ENCODE data around the gene SLC4A4.

The SLC4A4 gene

GRCh38 chr4:71474731-71475130 lies 135.9 kb downstream of the SLC4A4 start:
- FAIRE-seq, result no peak

GRCh38 chr4:71476240-71476639 lies 137.4 kb downstream of the SLC4A4 start:
- no peak for FAIRE-seq

GRCh38 chr4:71486550-71487343 lies 147.9 kb downstream of the SLC4A4 start:
- no peak for FAIRE-seq

- no peak for FAIRE-seq
Observed at GRCh38 chr4:71487344-71487920, 148.6 kb downstream of the SLC4A4 start.

GRCh38 chr4:71494539-71494938 lies 155.7 kb downstream of the SLC4A4 start:
- FAIRE-seq, result no peak

GRCh38 chr4:71495454-71495853 lies 156.6 kb downstream of the SLC4A4 start:
- no peak for FAIRE-seq

- no peak for FAIRE-seq
Observed at GRCh38 chr4:71497078-71497477, 158.3 kb downstream of the SLC4A4 start.

GRCh38 chr4:71498002-71498401 lies 159.2 kb downstream of the SLC4A4 start:
- no peak for FAIRE-seq

GRCh38 chr4:71498625-71499024 lies 159.8 kb downstream of the SLC4A4 start:
- no peak for FAIRE-seq

GRCh38 chr4:71501992-71502391 lies 163.2 kb downstream of the SLC4A4 start:
- FAIRE-seq, result no peak

- FAIRE-seq, result no peak
Observed at GRCh38 chr4:71518283-71518989, 179.6 kb downstream of the SLC4A4 start.

- FAIRE-seq, result no peak
Observed at GRCh38 chr4:71520308-71520707, 181.5 kb downstream of the SLC4A4 start.

- FAIRE-seq, result no peak
Observed at GRCh38 chr4:71520850-71521249, 182.0 kb downstream of the SLC4A4 start.

- no peak for FAIRE-seq
Observed at GRCh38 chr4:71524756-71525155, 185.9 kb downstream of the SLC4A4 start.

- no peak for FAIRE-seq
Observed at GRCh38 chr4:71526637-71527406, 188.0 kb downstream of the SLC4A4 start.

- no peak for FAIRE-seq
Observed at GRCh38 chr4:71532407-71532806, 193.6 kb downstream of the SLC4A4 start.

- FAIRE-seq, result no peak
Observed at GRCh38 chr4:71533121-71533520, 194.3 kb downstream of the SLC4A4 start.

- FAIRE-seq, result no peak
Observed at GRCh38 chr4:71537551-71538065, 198.8 kb downstream of the SLC4A4 start.

- FAIRE-seq, result no peak
Observed at GRCh38 chr4:71538528-71538927, 199.7 kb downstream of the SLC4A4 start.

- FAIRE-seq, result no peak
Observed at GRCh38 chr4:71540749-71541269, 202.0 kb downstream of the SLC4A4 start.

GRCh38 chr4:71541541-71541940 lies 202.7 kb downstream of the SLC4A4 start:
- FAIRE-seq, result no peak

GRCh38 chr4:71545168-71545567 lies 206.3 kb downstream of the SLC4A4 start:
- FAIRE-seq, result no peak

Data from TTC549 (cell line).